GM06990 (cell line): ENCODE measurements around the gene KRTAP5-8.
"Not testable (repeated sequence)": the region's sequence is repeated elsewhere in the genome, so short reads cannot be mapped to it uniquely, and the experiment has no call there.

Experiments
- DNase-seq: peaks from one replicate; pipeline ENCODE4 v3.0.0-alpha.2; 2011; ENCODE audit not compliant: insufficient read length; ENCODE audit errors: extremely low read depth
- H3K27me3 ChIP-seq: replicated peaks from 2 replicates; pipeline ENCODE4 v1.6.0; 2011; ENCODE audit warnings: low read length; ENCODE audit not compliant: control insufficient read depth, insufficient read depth
- H3K36me3 ChIP-seq: 2 replicates; pipeline ENCODE4 v1.5.1; 2011; ENCODE audit warnings: low read length; ENCODE audit not compliant: control insufficient read depth, insufficient read depth
- H3K4me3 ChIP-seq: replicated peaks from 2 replicates; pipeline ENCODE4 v1.5.1; 2011; ENCODE audit warnings: low read depth, mild to moderate bottlenecking, control low read depth, low read length
- TF ChIP-seq, protein P1 (sequence below): IDR thresholded peaks from 2 replicates; pipeline ENCODE4 v1.5.1; 2011; ENCODE audit warnings: low read length, control low read depth, mild to moderate bottlenecking, inconsistent platforms; ENCODE audit not compliant: insufficient read depth, poor library complexity, severe bottlenecking

The KRTAP5-8 gene

DNA sequence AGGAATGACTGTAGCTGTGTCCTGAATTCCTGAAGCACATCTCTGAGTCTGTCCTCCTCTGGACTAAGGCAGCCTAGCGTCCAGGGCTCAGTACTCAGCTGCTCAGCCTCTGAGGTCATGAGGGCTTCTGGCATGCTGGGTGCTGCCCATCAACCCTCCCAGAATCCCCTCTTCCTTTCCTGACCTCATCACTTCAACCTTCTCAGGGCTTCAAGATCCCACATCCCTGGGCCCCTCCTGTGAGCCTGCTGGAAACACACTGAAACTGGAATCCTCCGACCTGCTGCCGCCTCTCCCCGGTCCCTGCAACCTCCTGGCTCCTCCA is 803 bp downstream of the KRTAP5-8 start:
- TF ChIP-seq, protein P1, sequence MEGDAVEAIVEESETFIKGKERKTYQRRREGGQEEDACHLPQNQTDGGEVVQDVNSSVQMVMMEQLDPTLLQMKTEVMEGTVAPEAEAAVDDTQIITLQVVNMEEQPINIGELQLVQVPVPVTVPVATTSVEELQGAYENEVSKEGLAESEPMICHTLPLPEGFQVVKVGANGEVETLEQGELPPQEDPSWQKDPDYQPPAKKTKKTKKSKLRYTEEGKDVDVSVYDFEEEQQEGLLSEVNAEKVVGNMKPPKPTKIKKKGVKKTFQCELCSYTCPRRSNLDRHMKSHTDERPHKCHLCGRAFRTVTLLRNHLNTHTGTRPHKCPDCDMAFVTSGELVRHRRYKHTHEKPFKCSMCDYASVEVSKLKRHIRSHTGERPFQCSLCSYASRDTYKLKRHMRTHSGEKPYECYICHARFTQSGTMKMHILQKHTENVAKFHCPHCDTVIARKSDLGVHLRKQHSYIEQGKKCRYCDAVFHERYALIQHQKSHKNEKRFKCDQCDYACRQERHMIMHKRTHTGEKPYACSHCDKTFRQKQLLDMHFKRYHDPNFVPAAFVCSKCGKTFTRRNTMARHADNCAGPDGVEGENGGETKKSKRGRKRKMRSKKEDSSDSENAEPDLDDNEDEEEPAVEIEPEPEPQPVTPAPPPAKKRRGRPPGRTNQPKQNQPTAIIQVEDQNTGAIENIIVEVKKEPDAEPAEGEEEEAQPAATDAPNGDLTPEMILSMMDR: no peak
- Histone ChIP-seq H3K4me3 (no peak overlapping the region), H3K27me3 (no peaks in the 10 kb centered on the region), H3K36me3 (no peaks in the 10 kb centered on the region)
- no peak for DNase-seq

DNA sequence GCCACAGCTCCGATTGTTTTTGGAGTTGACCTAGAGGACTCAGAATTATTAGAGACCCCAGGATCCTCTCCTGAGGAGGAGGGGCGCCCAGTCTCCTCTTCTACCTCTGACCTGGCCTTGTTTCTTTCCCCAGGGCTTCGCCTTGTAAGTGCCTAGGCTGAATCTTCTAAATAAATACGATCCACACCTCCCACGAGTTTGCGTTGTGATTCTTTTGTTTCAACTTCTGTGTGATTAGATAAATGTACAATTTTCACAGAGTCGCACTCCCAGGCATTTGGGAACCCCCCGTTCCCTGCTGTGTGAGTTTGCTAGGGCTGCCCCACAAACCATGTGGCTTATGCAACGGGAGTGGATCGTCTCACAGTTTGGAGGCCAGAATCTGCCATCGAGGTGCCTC is 1.2 kb downstream of the KRTAP5-8 start:
- Histone ChIP-seq H3K4me3 (no peak overlapping the region), H3K27me3 (no peaks in the 10 kb centered on the region), H3K36me3 (no peaks in the 10 kb centered on the region)
- TF ChIP-seq, protein P1: no peak
- DNase-seq: no peak

DNA sequence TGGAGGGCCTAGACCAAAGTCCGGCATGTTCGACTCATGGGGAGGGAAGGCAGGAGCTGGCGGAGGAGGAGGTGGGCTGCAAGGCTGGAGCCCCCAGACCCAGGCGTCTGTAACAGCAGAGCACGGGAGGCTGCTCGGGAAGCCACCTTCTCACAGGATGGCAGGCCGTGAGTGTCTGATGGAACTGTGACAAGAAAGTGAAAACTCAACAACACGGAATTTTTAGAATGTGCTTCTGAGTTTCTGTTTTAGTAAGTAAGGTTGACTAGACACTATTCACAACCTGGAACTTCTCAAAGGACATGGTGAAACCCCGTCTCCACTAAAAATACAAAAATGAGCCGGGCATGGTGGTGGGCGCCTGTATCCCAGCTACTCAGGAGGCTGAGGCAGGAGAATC is 2.1 kb downstream of the KRTAP5-8 start:
- DNase-seq: peak; percentile 73
- H3K27me3 ChIP-seq, H3K36me3 ChIP-seq: not testable (repeated sequence)
- peak overlapping the region; percentile 37 for H3K4me3 ChIP-seq

DNA sequence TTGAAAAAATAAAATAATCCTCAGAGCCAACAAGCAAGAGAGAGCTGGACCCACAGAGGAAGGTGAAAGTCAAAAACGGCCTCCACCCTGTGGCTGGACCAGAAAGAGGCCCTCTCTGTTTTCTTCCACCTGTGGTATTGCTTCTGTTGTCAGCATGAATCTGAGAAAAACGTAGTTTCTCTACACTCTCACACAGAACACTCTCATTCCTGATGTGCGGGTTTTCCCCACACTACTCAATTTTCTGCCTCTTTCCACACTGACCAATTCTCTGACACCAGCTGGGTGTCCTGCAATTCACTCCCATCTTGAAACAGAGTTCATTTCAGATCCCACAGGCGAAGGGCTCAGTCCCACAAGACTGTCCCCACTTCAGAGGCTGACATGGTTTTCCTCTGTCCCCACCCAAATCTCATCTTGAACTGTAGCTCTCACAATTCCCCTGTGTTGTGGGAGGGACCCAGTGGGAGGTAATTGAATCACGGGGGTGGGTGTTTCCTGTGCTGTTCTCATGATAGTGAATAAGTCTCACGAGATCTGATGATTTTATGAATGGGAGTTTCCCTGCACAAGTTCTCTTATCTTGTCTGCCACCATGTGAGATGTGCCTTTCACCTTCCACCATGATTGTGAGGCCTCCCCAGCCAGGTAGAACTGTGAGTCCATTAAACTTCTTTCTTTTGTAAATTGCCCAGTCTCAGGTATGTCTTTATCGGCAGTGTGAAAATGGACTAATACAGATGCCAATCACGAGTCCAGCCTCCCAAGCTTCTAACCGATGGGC is 2.9 kb downstream of the KRTAP5-8 start:
- H3K4me3 ChIP-seq, H3K27me3 ChIP-seq, H3K36me3 ChIP-seq: not testable (repeated sequence)
- TF ChIP-seq, protein P1: peak; percentile 12
- peak; percentile 55 for DNase-seq

DNA sequence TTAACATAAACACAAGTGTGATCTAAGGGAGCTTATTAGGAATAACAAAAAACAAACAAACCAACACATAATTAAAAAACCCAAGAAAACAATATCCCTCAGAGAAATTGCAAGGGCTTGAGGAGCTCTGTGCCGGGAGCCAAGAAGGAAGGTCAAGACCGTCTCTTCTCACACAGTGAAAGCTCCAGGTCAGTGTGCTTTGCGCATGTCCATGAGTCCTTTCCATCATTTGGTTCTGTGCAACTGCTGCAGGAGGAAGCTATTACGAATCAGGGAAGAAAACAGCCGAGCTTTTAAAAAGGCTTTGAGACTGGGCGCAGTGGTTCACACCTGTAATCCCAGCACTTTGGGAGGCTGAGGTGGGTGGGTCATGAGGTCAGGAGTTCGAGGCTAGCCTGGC is 4.6 kb downstream of the KRTAP5-8 start:
- TF ChIP-seq, protein P1: no peak
- Histone ChIP-seq H3K27me3 (no peaks in the 10 kb centered on the region), H3K4me3 (no peak overlapping the region), H3K36me3 (no peaks in the 10 kb centered on the region)
- DNase-seq: no peak

DNA sequence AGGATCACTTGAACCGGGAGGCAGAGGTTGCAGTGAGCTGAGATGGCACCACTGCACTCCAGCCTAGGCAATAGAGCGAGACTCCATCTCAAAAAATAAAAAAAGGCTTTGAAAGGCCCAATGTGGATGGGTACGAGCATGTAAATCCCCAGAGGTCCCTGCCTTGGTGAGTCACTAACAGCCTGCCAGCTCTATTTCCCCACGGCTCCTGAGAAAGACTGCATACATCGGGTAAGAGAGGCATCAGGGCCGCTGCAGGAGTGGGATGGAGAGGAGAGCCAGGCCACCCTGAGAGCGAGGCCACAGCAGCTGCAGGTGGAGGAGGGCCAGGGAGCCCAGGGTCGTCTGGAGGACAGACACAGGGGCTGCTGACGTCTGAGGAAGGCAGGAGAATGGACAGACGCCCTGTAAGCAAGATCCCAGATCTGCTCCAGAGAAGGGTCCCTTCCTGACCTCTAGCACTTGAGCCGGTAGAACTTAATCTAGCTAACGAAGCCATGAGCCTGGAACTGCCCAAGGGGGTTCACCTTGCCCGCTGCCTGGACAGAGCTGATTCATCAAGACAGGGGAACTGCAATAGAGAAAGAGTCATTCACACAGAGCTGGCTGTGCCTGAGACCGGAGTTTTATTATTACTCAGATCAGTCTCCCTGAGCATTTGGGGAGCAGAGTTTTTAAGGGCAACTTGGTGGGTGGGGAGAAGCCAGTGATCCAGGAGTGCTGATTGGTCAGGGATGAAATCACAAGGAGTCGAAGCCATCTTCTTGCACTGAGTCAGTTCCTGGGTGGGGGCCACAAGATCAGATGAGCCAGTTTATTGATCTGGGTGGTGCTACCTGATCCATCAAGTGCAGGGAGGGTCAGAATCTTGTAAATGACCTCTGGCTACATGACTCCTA is 5.3 kb downstream of the KRTAP5-8 start:
- no peaks in the 10 kb centered on the region for H3K27me3 ChIP-seq
- no peak overlapping the region for H3K4me3 ChIP-seq
- peak; percentile 60 for DNase-seq
- H3K36me3 ChIP-seq: no peaks in the 10 kb centered on the region
- TF ChIP-seq, protein P1: no peak
